ENCODE measurements around the gene DNTTIP2.
"Not testable (repeated sequence)": the region's sequence is repeated elsewhere in the genome, so short reads cannot be mapped to it uniquely, and the experiment has no call there.

DNTTIP2 gene

GRCh38 chr1:93878889-93879586 lies at the start of gene DNTTIP2:
Gene DNTTIP2, minus strand, starts transcription at chr1:93879206. Its CDS starts 58 bp downstream, at chr1:93879148.
- DNase-seq (ENCODE audit: extremely low spot score) = peak; percentile 94
- TF ChIP-seq CTCF (IDR thresholded peaks at IDR 0.05; ENCODE audit: control extremely low read depth, extremely low read depth, low read depth, missing control alignments) = no peak
- ChIA-PET POLR2A (no interaction called here), CTCF (interaction anchor here (0.7 to 1.0 kb wide), 2 partner anchors 16 to 30 kb away, joined by 3 to 5 read pairs; partner anchors contain the start of gene GCLM)

- CTCF ChIA-PET = interaction anchor here (1.8 kb wide), 1 partner anchor 16 kb away, joined by 4 read pairs; the partner anchor contains the start of gene GCLM
- no peak for TF ChIP-seq CTCF (IDR thresholded peaks at IDR 0.05; ENCODE audit: control extremely low read depth, extremely low read depth, low read depth, missing control alignments)
- no peak for DNase-seq (ENCODE audit: extremely low spot score)
- POLR2A ChIA-PET = no interaction called here
Measured at GRCh38 chr1:93925206-93925605, 46.2 kb upstream of the DNTTIP2 start.

- ChIA-PET POLR2A (no interaction called here), CTCF (interaction anchor here (1.6 kb wide), 1 partner anchor 10 kb away, joined by 7 read pairs; the partner anchor contains the start of gene GCLM)
- TF ChIP-seq CTCF (IDR thresholded peaks at IDR 0.05; ENCODE audit: control extremely low read depth, extremely low read depth, low read depth, missing control alignments) = no peak
Measured at GRCh38 chr1:93919780-93920179, 40.8 kb upstream of the DNTTIP2 start.

GRCh38 chr1:93917302-93917701 lies 38.3 kb upstream of the DNTTIP2 start:
- POLR2A ChIA-PET = no interaction called here
- no peak for DNase-seq (ENCODE audit: extremely low spot score)
- CTCF ChIA-PET = no interaction called here
- TF ChIP-seq CTCF (IDR thresholded peaks at IDR 0.05; ENCODE audit: control extremely low read depth, extremely low read depth, low read depth, missing control alignments) = no peak

More at GRCh38 chr1:93919780-93920179, 40.8 kb upstream of the DNTTIP2 start:
- no peak for DNase-seq (ENCODE audit: extremely low spot score)

GRCh38 chr1:93910880-93911279 lies 31.9 kb upstream of the DNTTIP2 start:
- POLR2A ChIA-PET; DNase-seq (ENCODE audit: extremely low spot score): not testable (repeated sequence)
- CTCF ChIA-PET = interaction anchor here (0.8 to 2.2 kb wide), 6 partner anchors 8 to 894 kb away, joined by 3 to 14 read pairs (median 6); no protein-coding TSS in a partner anchor

- CTCF ChIA-PET = interaction anchor here (0.7 to 2.2 kb wide), 20 partner anchors 8 to 895 kb away, joined by 3 to 14 read pairs (median 4); partner anchors contain the start of gene DNTTIP2
Measured at GRCh38 chr1:93910305-93910704, 31.3 kb upstream of the DNTTIP2 start.

More at GRCh38 chr1:93910305-93910704, 31.3 kb upstream of the DNTTIP2 start:
- no peak for DNase-seq (ENCODE audit: extremely low spot score)
- POLR2A ChIA-PET = no interaction called here
- no peak for TF ChIP-seq CTCF (IDR thresholded peaks at IDR 0.05; ENCODE audit: control extremely low read depth, extremely low read depth, low read depth, missing control alignments)

All from GM10248 (cell line).